Keratinocyte (primary cell): Measurements from ENCODE around the gene CNGA4.

Source experiments
- CTCF ChIP-seq, 3 experiments: IDR thresholded peaks in 1 of 3; conservative IDR thresholded peaks in 1 of 3; optimal IDR thresholded peaks in 1 of 3; 2 replicates in 2 of 3; 3 replicates in 1 of 3; pipeline versions ENCODE3 to v1.5.1; 2011; ENCODE audit warnings: low read length in 3 of 3, mild to moderate bottlenecking in 3 of 3, moderate library complexity in 2 of 3, control low read depth in 1 of 3, inconsistent platforms in 1 of 3; ENCODE audit not compliant: insufficient read depth in 2 of 3; ENCODE audit errors: extremely low read depth in 1 of 3
- EZH2 ChIP-seq: IDR thresholded peaks from one replicate; pipeline ENCODE4 v1.6.1; 2012; ENCODE audit warnings: inconsistent platforms, mild to moderate bottlenecking, low read length, moderate library complexity

GRCh38 chr11:6253197-6253596, 14.3 kb downstream of the CNGA4 start:
- no peak for TF ChIP-seq CTCF (optimal IDR thresholded peaks at IDR 0.05 in 1 of 3, IDR thresholded peaks at IDR 0.05 in 1 of 3, conservative IDR thresholded peaks at IDR 0.05 in 1 of 3; ENCODE audit: extremely low read depth in 1 of 3, insufficient read depth in 2 of 3, low read length in 3 of 3)
- TF ChIP-seq EZH2, result no peak
